ENCODE measurements around the gene ADAMTS7.
A peak's percentile ranks its signal among the peaks of the same experiment; 100 is the strongest.
"Not testable (repeated sequence)": the region's sequence is repeated elsewhere in the genome, so short reads cannot be mapped to it uniquely, and the experiment has no call there.

Gene ADAMTS7

DNA sequence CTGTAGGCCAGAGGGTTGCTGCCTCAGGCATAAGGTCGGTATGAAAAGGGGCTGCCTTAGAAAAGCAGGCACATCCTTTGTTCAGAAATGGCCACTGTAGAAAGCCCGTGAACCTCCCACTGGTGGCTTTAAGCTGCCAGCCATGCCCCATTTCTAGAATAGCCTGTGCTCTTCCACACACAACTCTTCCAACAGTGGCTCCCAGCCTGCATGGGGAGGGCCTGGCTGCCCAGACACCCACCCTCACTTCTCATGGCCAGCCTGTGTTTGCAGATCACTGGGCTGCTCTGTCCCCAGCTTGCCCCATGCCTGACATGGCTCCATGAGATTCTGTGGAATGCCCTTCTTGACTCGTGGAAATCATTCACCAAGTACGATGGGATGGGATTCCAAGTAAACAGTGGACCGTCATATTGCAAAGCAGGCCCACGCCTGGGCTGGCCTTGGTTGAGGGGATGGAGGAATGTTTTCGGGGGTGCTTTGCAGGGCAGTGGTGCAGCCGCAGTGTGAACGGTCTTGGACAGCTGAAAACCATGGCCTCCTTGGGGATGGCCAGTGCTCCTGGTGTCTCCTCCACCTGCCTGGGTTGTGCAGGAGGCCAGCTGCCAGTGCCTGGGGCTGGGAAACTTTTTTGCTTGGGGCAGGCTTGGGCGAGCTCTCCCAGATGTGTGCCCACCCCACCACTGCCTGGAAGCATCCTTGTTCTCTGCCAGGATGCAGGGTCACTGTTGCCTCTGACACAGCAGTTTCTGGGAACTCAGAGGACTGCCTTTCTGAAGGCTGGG lies 57.3 kb downstream of the ADAMTS7 start:
- not testable (repeated sequence) for DNase-seq (ENCODE audit: low read depth in 2 of 2)

DNA sequence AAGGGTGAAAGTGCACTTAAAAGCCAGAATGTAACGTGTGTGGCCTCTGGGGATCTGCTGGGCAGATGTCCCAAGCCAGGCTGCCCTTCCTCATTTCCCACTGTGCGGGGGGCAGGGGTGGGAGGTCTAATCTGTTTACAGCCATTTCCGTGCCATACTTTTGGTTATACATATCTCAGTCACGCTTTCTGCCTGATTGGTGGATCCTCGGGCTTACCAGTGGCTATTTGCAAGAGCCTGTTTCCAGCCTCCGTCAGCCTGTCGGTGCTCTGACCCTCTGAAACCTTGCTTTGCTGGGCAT lies 58.0 kb downstream of the ADAMTS7 start:
- DNase-seq (ENCODE audit: low read depth in 2 of 2) = not testable (repeated sequence)

DNA sequence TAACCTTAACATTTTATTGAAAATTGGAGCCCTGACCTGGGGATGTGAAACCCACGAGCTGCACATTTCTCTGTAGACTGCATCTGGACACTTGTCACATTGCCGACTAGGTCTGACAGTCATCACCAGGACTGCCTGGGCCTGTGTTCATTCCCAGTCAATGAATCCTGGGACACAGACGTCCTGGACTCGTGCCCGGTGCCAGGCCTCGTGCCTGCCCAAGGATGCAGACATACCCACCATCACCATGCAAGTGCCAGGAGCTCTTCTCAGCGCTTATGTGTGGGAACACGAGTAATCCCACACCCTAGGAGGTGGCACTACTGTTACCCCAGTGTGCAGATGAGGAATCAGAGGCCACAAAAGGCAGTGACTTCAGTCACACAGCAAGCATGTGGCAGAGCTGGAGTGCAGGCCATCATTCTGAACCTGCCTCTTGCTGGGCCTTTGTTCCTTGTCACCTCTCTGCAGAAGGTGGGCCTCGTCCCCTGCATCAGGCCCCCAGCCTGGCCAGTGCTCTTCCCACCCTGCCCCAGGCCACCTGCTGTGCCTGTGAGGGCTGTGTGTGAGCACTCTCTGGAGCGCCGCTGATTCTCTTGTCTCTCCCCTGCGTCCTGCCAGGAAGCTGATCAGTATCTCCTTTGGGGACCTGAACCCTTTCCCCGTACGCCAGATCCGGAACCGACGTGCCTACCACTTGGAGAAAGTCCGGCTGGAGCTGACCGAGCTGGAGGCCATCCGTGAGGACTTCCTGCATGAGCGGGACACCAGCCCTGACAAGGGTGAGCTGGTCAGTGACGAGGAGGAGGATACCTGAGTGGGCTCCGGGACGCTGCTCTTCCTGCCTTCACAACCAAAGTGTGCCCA lies 58.5 kb downstream of the ADAMTS7 start:
- DNase-seq (ENCODE audit: low read depth in 2 of 2) = no peak

- no peak for DNase-seq (ENCODE audit: low read depth in 2 of 2)
Measured at GRCh38 chr15:78751602-78751979, 59.7 kb downstream of the ADAMTS7 start.

DNA sequence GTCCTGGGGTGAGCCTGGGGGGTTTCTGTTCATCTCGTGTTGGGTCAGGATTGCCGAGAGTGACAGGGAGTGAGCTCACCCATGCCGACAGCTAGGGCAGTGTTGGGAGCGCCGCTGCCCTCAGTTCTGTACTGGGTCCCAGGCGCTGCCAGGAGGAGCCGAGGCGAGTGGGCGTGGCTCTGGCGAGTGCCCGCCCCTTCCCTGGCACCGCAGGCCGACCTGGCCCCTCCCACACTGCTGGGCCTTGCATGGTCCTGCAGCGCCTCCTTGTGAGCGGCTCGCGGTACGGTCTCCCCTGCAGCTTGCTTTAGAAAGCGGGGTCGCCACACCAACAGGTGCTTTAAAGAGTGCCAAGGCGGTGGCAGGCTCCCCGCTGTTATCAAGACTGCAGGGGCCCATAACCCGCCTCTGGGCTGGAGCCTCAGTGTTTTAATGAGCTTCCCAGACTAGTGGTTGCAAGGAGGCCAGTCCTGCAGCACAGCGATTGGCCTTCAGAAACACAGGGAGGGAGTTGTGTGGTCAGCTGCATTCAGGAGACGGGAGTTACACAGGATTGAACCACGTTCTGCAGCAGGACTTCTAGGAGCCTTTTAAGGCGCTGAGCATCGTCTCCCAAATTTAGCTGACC lies 60.2 kb downstream of the ADAMTS7 start:
- peak; percentile 40 to 44 for DNase-seq (ENCODE audit: low read depth in 2 of 2)

- no peak for DNase-seq (ENCODE audit: low read depth in 2 of 2)
Measured at GRCh38 chr15:78750566-78750965, 60.7 kb downstream of the ADAMTS7 start.

DNA sequence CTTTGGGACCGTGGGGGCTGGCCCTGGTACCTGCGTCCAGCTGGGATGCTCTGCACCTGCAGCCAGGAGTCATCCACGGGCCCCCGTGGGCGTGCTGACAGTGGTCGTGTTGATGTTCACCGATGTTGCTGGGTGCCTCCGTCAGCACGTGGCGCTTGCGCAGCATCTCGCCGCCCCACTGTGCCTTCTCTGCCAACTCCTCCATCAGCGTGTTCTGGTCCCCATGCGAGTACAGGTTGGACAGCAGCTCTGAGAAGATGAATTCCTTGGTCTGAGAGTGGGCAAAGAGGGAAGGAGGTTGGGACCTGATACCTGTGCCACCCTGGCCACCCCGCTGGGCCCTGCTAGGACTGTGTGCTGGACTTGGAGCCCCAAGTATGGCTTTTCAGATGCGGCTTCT lies 61.4 kb downstream of the ADAMTS7 start:
- no peak for DNase-seq (ENCODE audit: low read depth in 2 of 2)

- DNase-seq (ENCODE audit: low read depth in 2 of 2) = not testable (repeated sequence)
Measured at GRCh38 chr15:78747877-78748276, 63.4 kb downstream of the ADAMTS7 start.

- not testable (repeated sequence) for DNase-seq (ENCODE audit: low read depth in 2 of 2)
Measured at GRCh38 chr15:78741674-78742073, 69.6 kb downstream of the ADAMTS7 start.

DNA sequence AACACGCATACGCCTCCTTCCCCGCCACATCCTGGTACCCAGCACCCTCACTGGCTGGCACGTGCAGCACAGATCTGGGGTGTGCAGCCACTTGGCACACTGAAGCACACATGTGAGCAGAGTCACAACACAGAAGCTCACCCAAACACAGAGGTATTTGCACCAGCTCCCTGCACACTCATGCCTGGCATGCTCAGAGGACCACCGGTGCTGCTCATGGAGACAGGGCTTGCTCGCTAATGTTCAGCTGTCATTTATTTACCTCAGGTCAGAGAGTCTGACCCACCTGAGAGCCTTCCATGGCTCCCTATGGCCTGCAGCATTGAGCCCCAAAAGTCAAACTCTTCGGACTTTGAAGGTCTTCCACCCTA lies 70.4 kb downstream of the ADAMTS7 start:
- no peak for DNase-seq (ENCODE audit: low read depth in 2 of 2)

- DNase-seq (ENCODE audit: low read depth in 2 of 2) = no peak
Measured at GRCh38 chr15:78739996-78740903, 71.0 kb downstream of the ADAMTS7 start.

GRCh38 chr15:78739206-78739605 lies 72.1 kb downstream of the ADAMTS7 start:
- no peak for DNase-seq (ENCODE audit: low read depth in 2 of 2)

DNA sequence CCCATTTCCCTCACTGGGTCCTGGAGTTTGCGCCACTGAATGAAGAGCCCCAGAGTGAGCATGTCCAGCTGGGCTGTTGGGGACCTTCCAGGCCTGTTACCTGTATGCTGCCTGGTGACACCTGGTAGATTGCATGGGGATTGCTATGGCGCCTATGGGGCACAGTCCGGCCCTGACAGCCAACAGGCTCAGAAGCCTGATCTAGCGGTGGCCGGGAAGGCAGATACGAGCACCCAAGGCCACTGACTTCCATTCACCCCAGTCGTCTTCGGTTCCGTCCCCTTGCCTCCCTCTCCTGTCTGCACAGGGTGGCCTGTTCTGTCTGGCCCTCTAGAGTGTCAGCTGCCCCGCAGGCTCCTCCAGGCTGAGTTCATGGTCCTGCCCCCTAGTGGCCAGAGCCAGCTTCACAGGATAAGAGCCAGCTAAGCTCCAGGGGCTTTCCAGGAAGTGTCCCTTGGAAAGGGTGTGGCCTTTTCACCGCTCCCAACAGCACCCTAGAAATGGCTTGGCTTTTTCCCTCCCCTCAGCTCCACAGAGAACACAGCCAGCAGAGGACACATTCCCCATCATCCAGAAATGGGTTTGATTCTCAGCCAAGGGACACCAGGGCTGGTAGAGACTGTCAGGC lies 73.2 kb downstream of the ADAMTS7 start:
- DNase-seq (ENCODE audit: low read depth in 2 of 2) = not testable (repeated sequence)

- no peak for DNase-seq (ENCODE audit: low read depth in 2 of 2)
Measured at GRCh38 chr15:78737187-78737820, 74.0 kb downstream of the ADAMTS7 start.

- not testable (repeated sequence) for DNase-seq (ENCODE audit: low read depth in 2 of 2)
Measured at GRCh38 chr15:78736286-78736685, 75.0 kb downstream of the ADAMTS7 start.

GRCh38 chr15:78734451-78735064 lies 76.7 kb downstream of the ADAMTS7 start:
- DNase-seq (ENCODE audit: low read depth in 2 of 2) = no peak

- no peak for DNase-seq (ENCODE audit: low read depth in 2 of 2)
Measured at GRCh38 chr15:78732634-78733033, 78.6 kb downstream of the ADAMTS7 start.

DNA sequence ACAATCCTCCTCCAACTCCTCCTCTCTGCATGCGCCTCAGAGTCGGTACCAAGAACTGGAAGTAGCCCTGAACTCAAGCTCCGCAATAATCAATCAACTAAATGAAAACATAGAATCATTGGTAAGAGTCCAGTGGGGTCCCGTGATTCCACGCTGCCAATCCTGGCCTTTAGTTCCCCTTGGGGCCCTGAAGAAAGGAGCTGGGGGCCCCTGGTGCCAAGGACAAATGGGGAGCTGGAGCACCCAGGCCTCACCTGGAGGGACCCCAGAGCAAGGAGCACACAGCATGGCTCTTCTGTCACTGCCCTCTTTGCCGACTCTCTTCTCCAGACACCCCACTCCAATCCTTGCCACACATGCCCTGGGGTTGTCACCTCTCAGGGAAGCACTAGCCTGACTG lies 80.3 kb downstream of the ADAMTS7 start:
- no peak for DNase-seq (ENCODE audit: low read depth in 2 of 2)

DNA sequence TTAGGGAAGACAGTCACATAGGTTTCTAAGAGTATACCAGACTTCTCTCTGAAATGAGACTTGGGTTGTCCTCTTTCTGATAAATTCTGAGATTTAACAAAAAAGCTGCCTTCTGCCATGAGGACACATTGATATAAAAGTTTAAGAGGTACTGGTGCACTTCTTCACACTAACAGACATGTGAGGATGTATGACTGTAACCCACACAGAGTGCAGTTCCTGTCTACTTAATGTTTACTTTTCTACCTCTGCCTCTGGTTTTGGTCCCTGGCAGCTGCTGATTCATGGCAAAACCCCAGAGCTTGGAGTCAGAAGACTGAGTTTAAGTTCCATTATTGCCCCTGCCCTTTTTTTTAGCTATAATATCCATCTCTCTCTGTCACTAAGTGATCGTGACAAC lies 82.8 kb downstream of the ADAMTS7 start:
- DNase-seq (ENCODE audit: low read depth in 2 of 2) = not testable (repeated sequence)

GRCh38 chr15:78727561-78727960 lies 83.7 kb downstream of the ADAMTS7 start:
- DNase-seq (ENCODE audit: low read depth in 2 of 2) = no peak
